Measurements from ENCODE around the gene AK1. TPM values are rescaled to one million over a fixed set of nuclear protein-coding genes. Genes with fewer than 3 reads are reported as not detected.
A peak's percentile ranks its signal among the peaks of the same experiment; 100 is the strongest.
"Not testable (repeated sequence)": the region's sequence is repeated elsewhere in the genome, so short reads cannot be mapped to it uniquely, and the experiment has no call there.

AK1 gene
- total RNA-seq, 1 experiment from 2014 or later: 53.0 TPM

DNA sequence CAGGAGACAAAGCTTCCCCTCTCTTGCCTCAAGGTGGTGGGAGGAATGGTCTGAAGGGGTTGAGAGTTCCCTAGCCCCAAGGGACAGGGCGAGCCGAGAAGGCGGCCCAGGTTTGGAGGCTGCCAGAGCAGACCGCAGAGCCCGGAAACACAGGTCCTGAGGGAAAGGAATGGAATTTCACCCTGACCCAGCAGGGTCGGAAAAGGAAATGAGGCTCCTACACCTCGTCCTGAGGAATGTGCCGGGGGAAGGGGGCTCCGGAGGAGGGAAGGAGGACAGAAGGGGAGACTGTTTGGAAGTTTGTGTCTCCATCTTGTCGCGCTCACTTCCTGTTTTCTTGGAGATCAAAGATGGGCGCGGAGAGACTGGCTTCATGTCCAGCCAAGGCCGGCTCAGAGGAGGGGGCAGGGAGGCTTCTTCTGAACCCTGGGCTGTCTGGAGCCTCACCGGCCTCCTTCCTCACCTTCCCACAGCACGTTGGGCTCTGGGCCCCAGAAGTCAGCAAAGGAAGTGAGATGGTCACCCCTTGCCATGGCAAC, 32.6 kb downstream of the AK1 start:
- DNase-seq (ENCODE audit: low read depth, low spot score): no peak
- in situ Hi-C loops (cut with HindIII; ENCODE audit: low pct_unique_long_range_greater_than_20kb, low sequenced_read_pairs): no loop called here

DNA sequence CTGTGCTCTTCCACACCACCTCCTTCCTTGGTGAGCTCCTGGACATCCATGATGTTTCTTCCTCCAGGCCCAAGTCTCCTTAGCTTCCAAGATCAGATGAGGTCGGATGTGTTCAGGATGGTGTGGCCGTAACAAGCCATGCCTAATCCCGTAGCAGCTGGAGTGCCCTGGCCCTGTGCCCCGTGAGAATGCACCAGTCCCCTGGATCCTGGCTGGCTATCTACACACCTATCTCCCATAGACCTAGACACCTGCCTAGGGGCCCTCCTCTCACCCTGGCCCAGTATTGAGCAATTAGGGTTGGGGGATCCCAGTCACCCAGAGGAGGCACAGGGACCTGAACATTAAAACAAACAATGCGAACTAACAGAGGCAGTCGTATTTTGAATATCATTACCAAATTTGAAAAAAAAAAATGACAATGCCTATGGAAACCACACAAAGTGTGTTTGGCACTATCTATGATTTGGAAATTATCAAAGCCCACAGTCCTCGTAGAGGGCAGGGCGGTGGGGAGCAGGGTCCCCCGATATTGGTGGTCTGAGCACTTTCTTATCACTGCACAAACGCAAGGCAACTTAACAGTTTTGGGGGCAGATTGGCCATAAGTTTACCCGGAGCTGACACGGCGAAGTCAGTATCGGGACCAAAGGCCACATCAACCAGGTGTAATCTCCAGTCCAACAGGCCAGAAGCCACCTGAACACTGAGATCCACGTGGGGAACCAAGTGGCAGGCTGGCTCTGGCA, 36.2 kb downstream of the AK1 start:
- in situ Hi-C loops (cut with HindIII; ENCODE audit: low pct_unique_long_range_greater_than_20kb, low sequenced_read_pairs): no loop called here

DNA sequence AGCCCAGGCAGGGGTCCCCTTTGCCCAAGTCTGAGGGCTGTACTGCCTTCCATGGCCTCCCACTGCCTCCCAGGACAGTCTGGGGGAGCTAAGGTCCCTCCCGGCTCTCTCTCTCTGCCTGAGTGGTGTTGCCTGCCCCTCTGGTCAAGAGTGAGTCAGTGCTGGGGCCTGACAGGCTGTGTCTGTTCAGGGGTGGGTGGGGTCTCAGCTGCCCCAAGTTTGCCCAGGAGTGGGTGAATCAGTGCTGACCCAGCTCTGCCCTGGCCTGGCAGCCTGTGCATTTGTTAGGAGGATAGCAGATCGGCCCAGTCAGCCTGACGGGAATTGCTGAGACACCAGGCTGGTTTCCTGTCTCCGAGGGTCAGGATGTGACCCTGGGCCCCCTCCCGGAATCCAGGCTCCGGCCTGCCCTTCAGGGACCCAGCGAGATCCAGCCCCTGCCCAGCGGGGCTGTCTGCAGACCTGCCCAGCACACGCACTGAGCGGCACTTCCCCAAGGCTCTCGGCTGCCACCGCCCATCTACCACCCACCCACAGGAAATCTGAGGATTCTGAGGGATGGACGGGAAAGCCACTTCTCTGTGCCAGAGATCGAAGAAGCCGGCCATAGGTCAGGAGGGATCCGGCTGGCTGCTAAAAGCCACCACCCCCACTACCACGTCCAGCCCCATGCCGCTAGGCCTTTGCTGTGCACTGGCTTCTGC, 38.9 kb downstream of the AK1 start:
- in situ Hi-C loops (cut with HindIII; ENCODE audit: low pct_unique_long_range_greater_than_20kb, low sequenced_read_pairs): no loop called here
- DNase-seq (ENCODE audit: low read depth, low spot score): no peak

More for the DNA sequence above, 36.2 kb downstream of the AK1 start:
- no peak for DNase-seq (ENCODE audit: low read depth, low spot score)

DNA sequence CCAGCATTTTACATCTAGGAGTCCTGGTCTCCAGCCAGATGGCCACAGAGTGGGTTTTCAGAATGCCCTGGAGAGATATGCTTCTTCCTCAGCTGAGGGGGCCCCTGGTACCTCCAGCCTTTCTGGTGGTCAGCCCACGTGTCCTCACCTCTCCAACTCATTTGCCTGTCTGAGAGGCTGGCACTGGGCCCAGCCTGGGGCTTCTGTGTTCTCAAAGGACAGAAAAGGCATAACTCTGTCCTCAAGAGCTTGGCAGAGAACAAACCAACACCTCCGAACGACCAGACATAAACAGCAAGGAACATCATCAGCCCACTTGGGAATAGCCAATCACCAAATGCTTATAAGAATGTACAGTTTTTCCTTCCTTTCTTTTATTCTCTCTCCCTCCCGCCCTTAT, 40.1 kb downstream of the AK1 start:
- in situ Hi-C loops (cut with HindIII; ENCODE audit: low pct_unique_long_range_greater_than_20kb, low sequenced_read_pairs): no loop called here
- DNase-seq (ENCODE audit: low read depth, low spot score): no peak

DNA sequence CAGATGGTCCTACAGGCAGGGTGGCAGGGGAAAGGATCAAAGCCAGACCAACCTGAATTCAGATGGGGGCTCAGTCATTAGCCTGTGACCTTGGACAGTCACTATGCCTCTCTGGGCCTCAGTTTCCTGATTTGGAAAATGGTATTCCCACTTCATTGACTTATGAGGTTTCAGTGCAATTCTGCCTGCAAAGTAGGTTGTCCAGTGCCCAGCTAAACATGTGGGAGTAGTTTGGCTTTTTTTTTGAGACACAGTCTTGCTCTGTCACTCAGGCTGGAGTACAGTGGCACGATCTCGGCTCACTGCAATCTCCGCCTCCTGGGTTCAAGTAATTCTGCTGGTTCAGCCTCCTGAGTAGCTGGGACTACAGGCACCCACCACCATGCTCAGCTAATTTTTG, 40.9 kb downstream of the AK1 start:
- in situ Hi-C loops (cut with HindIII; ENCODE audit: low pct_unique_long_range_greater_than_20kb, low sequenced_read_pairs); DNase-seq (ENCODE audit: low read depth, low spot score): not testable (repeated sequence)

DNA sequence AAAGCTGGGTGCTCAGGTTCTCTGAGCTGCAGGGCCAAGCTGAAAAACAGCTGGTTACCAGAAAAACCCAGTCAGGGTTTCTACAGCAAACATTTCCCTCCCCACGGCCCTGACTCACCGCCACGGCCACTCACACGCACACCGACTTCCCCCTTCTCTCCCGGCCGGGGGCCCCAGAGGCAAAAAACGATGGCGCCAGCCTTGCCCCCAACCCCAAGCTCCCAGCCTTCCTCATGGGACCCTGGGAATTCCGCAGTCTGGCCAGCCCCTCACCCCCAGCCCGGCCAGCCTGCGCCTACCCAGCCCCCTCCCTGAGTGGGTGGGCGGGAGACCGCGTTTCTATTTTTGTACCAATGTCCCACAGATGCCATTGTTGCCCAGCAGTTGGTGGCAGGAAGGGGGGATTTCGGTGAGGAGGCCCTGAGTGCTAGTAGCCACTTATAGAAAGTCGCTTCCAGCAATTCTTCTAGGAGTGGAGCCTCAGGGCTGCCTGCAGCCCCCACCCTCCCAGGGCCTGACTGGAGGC, 41.4 kb downstream of the AK1 start:
- no peak for DNase-seq (ENCODE audit: low read depth, low spot score)
- in situ Hi-C loops (cut with HindIII; ENCODE audit: low pct_unique_long_range_greater_than_20kb, low sequenced_read_pairs): no loop called here

DNA sequence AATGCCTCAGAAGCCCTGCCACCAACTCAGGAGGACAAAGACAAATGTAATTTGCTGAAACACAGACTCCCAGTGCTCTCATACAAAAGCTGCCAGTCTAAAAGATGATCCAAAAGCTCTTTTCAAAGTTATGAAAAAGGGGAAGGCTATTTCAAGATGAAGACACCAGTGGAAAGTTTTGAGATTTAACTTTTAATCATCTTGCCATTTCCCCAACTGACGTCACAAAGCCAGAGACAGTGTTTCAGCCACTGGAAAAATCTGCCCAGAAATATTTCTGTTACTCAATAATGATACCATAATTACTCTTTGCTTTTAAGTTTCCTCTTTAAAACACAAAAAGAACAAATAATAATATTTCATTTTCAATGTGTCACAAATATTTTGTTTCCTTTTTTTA, 43.9 kb downstream of the AK1 start:
- no peak for DNase-seq (ENCODE audit: low read depth, low spot score)
- in situ Hi-C loops (cut with HindIII; ENCODE audit: low pct_unique_long_range_greater_than_20kb, low sequenced_read_pairs): no loop called here

DNA sequence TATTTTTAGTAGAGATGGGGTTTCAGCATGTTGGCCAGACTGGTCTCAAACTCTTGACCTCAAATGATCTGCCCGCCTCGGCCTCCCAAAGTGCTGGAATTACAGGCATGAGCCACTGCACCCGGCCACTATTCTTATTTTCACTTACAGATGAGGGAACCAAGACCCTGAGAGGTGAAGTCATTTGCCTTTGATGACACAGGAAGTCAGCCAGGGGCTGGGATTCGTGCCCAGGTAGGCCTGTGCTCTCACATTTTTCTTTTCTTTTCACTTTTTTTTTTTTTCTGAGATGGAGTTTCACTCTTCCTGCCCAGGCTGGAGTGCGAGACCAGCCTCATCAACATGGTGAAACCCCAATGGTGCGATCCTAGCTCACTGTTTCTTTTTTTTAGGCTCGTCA, 45.2 kb downstream of the AK1 start:
- DNase-seq (ENCODE audit: low read depth, low spot score): no peak

DNA sequence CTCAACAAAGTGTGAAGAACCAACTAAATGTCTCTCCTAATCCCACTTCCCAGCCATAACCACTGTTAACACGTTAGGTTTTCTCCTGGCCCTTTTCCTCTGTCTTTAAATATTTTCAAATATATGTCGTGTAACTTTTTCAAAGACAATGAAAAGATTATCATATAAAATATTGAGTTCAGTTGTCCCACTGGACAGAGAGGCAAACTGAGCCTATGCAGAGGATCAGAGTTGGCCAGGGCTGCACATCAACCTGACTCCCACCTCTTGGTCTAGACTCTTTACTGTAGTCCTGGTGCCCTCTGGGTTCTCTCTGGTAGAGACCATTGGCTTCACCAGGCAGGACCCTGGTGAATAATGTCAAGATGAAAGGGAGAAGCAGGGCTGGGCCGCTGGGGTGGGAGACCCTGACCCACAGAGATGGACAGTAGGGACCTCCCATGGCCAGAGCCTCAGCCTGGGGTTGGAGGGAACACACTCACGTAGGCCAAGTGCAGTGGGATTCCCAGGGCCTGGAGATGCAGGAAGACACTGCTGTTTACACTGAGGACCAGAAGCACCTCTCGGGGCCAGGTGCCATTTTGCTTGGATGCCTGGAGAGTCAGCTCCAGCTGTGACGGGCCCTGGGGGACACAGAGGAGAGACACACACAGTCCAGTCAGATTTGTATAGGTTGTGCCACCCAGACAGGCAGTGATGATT, 48.1 kb downstream of the AK1 start:
- no peak for DNase-seq (ENCODE audit: low read depth, low spot score)
- in situ Hi-C loops (cut with HindIII; ENCODE audit: low pct_unique_long_range_greater_than_20kb, low sequenced_read_pairs): no loop called here

More for the DNA sequence above, 45.2 kb downstream of the AK1 start:
- in situ Hi-C loops (cut with HindIII; ENCODE audit: low pct_unique_long_range_greater_than_20kb, low sequenced_read_pairs): no loop called here

DNA sequence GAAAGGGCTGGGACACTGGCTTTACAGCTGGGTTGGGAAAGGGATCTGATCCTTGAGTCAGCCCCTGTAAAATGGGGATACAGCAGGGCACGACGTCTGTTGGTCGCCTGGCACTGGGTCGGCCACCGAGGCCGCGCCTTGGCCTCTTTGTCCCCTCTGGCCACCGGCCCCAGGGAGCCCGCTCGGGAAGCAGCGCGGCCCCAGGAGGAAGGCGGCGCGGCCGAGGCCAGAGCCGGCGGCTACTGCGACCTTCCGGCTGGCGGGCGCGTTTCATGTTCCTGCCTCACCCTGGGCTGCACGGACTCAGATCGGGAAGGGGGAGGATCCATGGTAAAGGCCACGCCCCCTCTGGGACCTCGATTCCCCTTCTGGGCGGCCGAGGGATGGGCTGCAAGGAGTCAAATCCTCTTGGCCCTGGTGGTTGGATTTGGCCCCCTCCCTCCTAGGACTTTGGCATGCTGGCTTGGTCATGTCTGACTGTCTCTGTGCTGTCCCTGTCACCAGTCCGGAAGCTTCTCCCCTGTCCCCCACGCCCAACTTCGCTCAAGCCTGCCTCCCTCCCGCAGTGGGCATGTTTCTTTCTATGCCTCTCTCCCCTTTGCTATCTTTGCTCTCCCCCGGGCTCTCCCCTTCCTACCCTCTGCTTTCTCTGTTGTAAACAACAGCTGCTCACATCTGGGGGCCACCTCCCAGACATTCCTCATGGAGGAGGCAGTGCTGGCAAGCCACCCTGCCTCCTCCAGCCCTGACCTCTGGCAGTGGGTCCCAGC, 49.0 kb downstream of the AK1 start:
- in situ Hi-C loops (cut with HindIII; ENCODE audit: low pct_unique_long_range_greater_than_20kb, low sequenced_read_pairs): no loop called here
- no peak for DNase-seq (ENCODE audit: low read depth, low spot score)

DNA sequence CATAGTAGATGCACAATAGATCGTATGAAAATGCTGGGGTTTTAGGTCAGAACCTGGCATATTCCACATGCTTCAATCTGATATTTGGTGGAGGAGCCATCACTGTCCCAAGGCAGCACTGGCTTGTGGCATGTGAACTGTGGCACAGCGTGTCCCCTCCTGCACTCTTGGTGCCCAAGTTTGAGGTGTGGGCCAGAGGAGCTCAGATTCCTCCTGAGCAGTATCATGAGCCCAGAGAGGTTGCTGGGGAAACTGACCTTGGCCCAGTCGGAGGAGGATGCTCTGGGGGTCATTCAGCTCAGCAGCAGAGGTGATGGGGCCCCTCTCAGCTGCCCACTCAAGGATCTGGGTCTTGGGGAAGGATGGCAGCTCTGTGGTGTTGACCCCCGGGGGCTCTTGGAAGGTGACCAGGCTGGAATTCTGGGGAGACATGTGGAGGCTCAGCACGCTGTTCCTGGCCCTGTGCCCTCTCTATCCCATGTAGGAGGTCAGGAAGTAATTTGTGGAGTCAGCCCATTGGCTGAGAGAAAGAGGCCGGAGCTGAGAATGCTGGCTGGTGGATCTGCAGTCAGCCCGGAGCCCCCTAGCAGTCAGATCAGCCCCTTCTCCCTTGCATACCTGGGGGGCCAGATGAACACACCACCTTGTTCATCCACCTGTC, 51.1 kb downstream of the AK1 start:
- DNase-seq (ENCODE audit: low read depth, low spot score): no peak
- in situ Hi-C loops (cut with HindIII; ENCODE audit: low pct_unique_long_range_greater_than_20kb, low sequenced_read_pairs): no loop called here

DNA sequence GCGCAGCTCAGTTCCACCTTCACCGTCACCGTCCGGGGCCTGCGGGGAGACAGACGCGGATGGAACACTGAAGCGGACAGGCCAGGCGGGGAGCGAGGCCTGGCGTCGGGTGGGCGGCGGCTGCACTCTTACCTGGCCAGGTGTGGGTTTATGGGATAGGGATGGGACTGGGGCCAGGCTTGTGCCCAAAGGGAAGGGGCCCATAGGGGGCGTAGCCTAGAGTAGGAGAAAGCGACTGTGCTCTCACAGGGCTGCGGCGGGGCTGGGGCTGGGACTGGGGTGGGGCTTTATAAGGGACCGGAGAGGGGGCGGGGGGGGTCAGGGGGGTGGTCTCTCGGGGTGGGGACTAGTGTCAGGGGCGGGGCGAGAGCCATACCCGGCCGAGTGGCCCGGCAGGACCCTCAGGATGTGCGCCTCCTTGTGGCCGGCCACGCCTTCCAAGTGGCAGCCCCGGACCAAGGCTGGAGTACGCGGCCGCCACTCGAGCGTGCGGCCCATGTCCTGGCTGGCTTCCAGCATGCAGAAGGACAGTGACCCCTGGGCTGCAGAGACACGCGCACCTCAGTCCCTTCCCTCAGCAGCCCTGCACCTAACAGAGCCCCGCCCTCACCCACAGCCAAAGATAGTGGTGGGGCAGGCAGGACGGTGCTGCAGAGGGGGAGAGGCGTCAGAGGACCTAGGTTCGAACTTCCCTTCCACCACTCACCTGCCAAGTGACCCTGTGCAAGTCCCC, 52.0 kb downstream of the AK1 start:
- in situ Hi-C loops (cut with HindIII; ENCODE audit: low pct_unique_long_range_greater_than_20kb, low sequenced_read_pairs): no loop called here
- DNase-seq (ENCODE audit: low read depth, low spot score): peak; percentile 28

DNA sequence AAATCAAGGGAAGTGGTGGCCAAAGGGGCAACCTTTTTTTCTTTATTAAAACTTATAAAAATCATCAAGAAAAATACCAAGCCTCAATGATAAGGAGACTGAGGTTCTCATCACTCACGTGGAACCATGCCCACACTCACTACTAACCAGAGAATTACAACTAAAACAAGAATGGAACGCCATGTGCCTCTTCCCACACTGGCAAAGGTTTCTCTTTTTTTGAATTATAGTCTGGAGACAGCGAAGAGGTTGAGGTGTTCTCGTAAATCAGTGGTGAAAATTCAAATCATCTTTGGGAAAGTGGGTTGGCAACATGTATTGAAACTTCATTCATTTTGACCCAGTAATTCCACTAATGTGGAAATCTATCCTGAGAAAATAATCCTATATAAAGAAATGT, 55.4 kb downstream of the AK1 start:
- DNase-seq (ENCODE audit: low read depth, low spot score): no peak
- in situ Hi-C loops (cut with HindIII; ENCODE audit: low pct_unique_long_range_greater_than_20kb, low sequenced_read_pairs): no loop called here

DNA sequence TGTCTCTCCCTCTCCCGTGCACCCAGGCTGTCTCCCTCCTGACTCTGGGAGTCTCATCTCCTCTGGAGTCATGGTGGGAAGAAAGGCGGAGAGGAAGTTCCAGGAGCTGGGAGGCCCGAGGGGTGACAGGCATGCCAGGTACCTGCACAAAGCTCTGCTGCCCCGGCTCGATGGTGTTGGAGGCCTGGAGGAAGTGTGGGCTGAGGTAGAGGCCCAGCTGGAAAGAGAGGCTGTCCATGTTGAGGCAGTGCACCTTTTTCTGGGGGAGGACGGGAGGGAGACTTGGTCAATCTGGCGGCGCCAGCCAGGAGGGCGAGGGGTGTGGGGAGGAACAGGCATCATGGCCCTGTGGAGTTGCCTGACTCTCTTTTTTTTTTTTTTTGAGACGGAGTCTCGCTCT, 58.9 kb downstream of the AK1 start:
- DNase-seq (ENCODE audit: low read depth, low spot score): no peak
- in situ Hi-C loops (cut with HindIII; ENCODE audit: low pct_unique_long_range_greater_than_20kb, low sequenced_read_pairs): no loop called here

DNA sequence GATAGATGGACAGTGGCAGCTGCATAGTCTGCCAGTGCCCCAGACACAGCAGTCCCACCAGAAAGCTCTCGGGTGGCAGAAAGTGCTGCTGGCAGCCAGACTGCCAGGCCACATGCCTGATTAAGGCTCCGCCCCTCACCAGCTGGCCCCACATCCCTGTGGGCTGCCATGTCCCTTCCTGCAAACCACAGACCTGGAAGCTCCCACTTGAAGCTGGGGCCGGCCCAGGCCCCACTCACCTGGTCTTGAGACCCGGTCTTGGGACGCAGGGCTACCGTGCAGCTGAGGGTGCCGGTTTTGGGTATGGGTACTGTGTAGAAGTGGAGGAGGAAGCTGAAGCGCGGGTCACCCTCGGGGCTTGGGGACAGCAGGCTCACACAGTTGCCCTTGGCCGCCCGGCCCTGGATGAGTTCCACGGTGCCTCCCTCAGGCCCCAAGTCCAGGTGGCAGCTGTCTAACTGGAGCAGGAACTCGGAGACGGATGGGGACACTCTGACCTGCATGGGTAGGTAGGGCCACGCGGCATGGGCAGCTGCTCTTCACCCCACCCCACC, 59.5 kb downstream of the AK1 start:
- in situ Hi-C loops (cut with HindIII; ENCODE audit: low pct_unique_long_range_greater_than_20kb, low sequenced_read_pairs): no loop called here

DNA sequence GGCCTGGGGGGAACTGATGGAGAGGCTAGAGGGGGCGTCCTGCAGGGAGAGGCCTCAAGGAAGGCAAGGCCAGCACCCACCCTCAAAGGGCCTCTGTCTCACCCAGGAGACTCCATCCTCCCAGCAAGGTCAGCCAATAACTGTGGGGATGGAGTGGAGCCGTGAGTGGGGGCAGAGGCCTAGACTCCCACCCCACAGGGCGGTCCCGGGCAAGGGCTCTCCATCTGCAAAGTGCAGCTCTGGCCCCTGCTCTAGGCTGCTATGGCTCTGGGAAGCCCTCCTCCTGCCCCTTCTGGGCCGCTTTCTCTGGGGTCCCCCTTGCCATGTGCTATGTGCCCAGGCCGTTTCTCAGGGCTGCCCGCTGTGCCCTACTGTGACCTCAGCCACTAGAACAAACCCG, 60.7 kb downstream of the AK1 start:
- DNase-seq (ENCODE audit: low read depth, low spot score): no peak
- in situ Hi-C loops (cut with HindIII; ENCODE audit: low pct_unique_long_range_greater_than_20kb, low sequenced_read_pairs): no loop called here

More for the DNA sequence above, 59.5 kb downstream of the AK1 start:
- no peak for DNase-seq (ENCODE audit: low read depth, low spot score)
